UCSD-AML1 (cell line): ENCODE results near the gene DMRTB1.

Source experiments
- DNase-seq: peaks from one replicate; lab custom pipeline; 2025; ENCODE audit not compliant: unreplicated experiment; lab: John Stamatoyannopoulos, UW

The DMRTB1 gene

GRCh38 chr1:53462769-53463501 is 3.7 kb downstream of the DMRTB1 start:
- no peak for DNase-seq

DNA sequence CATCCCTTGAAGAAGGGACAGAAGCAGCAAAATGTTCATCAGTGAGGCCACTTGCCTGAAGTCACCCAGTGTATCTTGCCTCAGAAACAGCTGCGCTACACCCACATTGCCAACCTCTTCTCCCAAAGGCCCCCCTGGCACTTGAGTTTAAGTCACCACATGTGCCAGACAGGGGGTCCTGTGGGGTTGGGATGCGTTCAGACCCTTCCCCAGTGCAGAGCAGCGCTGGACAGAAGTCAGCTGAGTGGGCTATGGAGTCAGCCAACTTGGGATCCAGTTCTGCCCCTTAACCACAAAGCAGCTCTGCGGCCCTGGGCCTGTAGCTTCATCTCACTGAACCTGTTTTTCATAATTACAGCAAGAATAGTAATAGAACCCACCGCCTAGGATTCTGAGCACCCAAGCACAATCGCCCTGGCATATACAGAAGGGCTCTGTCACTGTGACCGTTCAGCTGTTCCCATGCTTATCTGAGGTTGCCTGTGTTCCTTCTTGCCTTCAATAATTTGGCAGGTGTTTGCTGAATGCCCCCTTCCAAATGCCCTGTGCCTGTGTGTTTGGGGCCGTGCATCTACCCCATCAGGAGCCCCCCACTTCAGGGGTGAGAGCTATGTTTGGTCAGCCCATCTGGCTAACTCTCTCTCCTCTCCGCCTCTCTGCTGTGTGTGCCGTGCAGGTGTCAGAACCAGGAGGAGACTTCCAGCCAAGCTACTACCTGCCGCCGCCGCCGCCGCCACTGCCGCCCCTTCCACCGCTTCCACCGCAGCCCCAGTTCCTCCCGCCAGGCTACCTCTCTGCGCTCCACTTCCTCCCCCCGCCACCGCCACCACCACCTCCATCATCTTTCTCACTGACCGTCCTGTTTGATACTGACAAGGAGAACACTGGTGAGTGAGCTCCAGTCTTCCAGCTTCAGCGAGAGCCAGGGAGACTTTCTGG is 5.0 kb downstream of the DMRTB1 start:
- no peak for DNase-seq

GRCh38 chr1:53465023-53465957 is 6.1 kb downstream of the DMRTB1 start:
- DNase-seq: no peak

GRCh38 chr1:53467391-53467790 is 8.2 kb downstream of the DMRTB1 start:
- peak; percentile 35 for DNase-seq

DNA sequence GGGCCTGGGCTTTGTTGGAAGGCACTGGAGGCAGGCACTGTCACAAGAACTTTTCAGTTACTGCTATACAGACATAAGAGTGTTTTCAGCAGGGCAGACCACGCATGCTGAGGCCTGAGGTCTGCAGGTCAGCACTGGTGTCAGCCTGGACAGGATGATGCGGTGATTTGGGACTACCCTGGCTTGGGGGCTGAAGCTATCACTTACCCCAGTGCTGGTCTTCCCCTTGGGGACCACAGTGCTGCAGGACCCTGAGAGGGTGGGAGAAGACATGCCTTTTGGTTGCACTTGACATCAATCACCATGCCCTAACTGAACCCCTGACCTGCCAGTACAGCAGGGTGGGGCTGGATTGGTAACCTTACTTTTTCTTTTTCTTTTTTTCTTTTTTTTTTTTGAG is 9.2 kb downstream of the DMRTB1 start:
- no peak for DNase-seq

GRCh38 chr1:53469373-53469772 is 10.2 kb downstream of the DMRTB1 start:
- DNase-seq: no peak

GRCh38 chr1:53470155-53470554 is 11.0 kb downstream of the DMRTB1 start:
- no peak for DNase-seq

DNA sequence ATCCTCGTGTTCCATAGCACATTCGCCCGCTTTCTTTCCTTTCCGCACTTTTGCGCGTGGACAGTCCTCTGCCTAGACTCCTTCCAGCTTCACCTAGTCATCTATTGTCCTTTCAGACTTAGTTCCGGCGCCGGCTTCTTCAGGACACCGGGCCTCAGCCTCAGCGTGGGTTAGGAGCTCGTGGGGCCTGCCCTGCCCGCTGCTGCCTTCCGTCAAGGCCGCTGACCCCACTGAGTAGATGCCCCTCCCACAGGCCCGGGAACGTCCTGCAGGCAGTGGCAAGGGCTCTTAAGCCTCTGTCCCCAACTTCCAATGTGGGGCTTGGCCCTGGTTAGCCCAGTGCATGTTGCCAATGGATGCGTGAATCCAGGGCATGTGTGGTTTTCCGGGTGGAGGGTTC is 11.4 kb downstream of the DMRTB1 start:
- no peak for DNase-seq

DNA sequence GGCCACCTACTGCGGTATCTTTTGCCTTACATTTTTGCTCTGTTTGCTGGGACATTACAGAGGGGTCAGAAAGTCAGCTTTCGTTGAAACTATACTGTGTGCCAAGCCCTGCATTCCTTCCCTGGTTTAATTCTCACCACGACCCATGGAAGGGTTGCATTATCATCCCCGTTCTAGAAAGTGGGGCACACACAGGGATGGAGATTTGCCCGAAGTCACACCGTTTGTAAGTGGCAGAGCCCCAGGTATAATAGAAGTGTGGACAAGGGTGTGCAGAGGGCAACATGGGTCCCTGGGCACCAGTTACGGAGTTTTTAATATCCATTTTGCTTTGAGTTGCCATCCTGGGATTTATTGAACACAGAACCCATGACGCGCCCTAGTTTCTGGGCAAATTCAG is 11.8 kb downstream of the DMRTB1 start:
- DNase-seq: no peak

DNA sequence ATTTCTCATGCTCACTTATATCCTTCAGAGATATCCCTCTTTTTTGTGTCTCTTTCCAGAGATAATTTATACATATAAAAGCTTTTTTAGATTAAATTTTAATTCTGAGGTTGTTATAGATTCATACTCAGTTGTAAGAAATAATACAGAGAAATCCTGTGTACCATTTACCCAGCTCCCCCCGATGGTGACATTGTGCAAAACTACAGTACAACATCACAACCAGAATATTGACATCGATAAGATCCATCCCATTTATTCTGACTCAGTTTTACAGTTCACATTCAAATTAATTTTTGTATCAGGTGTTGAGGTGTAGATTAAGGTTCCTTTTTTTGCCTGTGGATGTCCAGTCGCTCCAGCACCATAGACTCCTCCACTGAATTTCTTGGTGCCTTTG is 14.3 kb downstream of the DMRTB1 start:
- no peak for DNase-seq

DNA sequence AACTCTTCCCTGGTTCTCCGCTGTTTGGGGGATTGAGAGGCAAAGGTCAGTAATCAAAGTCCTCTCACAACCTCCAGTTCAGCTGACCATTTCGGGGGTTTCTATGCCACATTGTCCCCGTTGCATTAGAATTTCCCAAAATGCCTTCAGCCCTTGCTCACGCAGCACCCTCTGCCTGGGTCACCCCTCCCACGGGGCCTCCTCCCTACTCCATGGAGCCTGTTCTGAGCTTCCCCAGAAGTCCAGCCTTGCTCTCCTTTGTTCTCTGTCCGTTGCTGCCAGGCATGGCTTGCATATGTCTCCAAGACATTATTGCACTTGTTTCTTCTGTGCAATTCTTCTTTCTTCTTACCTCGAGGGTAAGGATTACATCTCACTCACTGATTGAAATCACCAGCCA is 16.5 kb downstream of the DMRTB1 start:
- no peak for DNase-seq

DNA sequence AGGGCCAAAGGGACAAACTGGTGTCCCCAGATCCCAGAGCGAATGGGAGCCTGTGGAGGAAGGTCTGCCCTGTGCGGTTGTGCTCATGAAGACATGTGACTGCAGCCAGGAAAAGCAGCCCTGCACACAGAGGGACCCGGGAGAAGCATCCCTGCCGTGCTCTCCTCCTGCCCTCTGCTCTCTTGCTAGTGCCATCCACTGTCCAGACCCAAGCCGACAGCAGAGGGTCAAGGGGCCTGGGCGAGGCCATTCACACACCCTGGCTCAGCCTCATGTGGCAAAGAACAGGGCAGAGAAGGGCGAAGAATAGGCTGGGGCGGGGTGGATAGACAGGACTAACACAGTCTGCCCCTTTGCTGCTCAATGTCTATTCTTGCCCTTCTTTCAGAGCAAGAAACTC is 17.4 kb downstream of the DMRTB1 start:
- no peak for DNase-seq

DNA sequence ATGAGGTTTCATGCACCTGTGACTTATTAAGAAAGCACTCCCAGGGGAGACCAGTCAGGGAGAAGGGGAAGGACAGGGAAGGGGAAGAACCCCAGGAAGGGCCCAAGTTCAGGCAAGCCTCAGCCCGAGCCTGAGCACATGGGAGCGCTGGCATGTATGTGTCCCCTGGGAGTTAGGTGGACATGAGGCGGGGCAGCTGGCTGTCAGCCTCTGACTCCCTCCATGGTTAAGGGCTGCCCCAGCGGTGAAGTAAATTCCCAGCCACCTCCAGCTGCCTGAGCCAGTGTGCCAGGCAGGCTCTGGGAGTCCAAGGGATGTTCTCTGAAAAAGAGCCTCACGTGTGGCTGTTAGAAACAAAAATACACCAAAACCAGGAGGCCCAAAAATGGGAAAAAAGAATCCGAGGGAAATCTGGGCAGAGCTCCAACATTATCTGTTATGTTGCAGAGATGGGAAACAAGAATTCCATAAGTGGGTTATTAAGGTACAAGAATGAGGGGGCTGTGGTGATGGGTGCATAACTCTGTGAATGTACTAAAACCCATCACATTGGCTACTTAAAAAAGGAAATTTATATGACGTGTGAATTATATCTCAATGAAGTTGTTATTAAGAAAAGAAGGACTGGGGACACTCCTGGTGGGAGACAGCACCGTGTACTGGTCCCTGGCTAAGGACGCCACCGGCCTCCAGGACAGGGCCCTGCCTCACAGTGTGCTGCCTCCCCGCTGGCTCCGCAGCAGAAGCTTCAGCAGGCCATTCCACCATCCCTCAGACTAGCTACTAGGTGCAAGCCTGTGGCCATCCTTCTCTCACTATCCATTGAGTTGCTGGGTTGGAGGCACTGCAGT is 18.7 kb downstream of the DMRTB1 start:
- no peak for DNase-seq

- no peak for DNase-seq
Observed at GRCh38 chr1:53478502-53478818, 19.3 kb downstream of the DMRTB1 start.

DNA sequence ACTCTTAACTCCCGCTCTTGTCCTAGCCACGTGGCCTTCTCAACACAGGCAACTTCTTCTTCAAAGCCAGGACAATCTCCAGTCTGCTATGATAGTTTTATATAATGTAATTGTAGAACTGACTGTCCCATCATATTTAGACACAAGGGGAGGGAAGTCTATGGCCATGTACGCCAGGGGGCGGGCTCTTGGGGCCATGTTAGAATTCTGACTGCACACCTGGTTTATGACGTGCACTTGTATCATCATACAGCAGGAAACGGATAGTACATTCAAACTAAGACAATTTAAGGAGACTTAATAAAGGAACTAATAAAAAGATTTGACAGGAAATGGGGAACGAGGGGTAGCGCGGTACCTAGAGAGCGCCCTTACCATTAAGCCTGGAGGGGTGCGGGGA is 21.5 kb downstream of the DMRTB1 start:
- no peak for DNase-seq

DNA sequence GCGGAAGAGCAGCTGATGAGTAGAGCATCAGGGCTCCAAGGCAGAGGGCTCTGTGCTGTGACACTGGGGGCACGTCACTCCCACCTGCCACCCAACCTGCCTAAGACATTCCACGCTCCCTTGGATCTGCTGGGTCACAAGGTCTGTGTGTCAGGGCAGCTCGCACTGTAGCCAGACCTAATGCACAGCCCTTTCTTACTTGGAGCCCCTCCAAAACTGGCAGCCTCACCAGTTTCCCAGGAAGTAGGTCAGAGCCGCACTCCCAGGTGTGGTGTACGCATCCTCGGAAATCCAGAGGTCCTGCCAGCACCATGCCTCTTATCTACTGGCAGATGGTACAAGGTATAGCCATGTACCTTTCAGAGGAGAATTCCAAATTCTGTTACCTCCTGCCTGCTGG is 22.3 kb downstream of the DMRTB1 start:
- DNase-seq: no peak

DNA sequence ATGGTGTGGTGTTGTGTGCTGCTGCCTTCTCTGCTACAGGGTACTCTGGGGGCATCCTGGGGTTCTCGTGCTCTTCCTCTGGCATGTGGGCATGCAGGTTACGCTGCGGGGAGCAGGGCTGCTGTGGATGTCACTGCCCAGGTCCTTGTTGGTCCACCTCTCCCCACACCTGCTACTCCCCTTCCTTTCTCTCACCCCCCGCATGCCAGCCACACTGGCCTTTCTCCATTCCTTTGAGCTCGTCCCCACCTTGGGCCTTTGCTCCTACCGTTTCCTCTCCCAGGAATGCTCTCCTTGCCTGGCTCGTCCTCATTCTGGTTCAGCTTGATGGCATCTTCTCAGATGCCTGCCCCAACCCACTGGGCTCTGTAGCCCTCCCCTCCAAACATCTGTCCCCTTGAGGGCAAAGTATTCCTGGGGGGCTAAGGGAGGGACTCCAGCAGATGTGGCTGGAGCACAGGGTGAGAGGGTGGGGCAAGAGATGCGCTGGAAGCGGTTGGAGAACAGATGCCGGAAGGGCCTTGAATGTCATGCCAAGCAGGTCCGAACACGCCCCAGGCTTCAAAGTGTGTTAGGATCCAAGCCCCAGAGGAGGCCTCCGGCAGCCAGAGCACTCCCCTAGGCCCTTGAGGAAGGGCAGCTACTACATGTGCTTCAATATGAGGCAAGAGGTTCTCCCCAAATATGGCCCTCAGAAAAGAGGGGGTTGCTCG is 23.4 kb downstream of the DMRTB1 start:
- DNase-seq: no peak

- no peak for DNase-seq
Observed at GRCh38 chr1:53483170-53483569, 24.0 kb downstream of the DMRTB1 start.

DNA sequence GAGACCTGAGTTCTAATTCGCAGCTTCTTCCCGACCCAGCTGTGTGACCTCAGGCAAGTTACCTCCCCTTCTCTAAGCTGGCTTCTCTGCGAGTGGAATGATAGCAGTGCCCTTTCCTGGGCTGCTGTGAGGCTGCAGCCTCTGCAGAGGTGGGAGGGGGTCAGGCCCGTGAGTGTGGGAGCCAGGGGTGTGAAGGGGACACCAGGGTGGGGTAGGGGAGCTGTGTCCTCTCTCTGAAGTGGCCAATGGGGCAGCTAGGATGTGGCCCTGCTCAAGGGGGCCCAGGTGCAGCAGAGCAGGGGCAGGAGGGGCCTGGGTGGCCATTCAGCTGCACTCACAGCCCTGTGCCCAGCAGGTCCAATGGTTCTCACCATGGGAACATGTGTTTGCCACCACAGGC is 24.5 kb downstream of the DMRTB1 start:
- DNase-seq: no peak
